ENCODE results near the gene LRRC45.

The LRRC45 gene

GRCh38 chr17:82008258-82008940 lies 14.7 kb upstream of the LRRC45 start:
- DNase-seq (ENCODE audit: low read depth) = no peak

- no peak for DNase-seq (ENCODE audit: low read depth)
Measured at GRCh38 chr17:82008941-82009405, 14.1 kb upstream of the LRRC45 start.

- DNase-seq (ENCODE audit: low read depth) = no peak
Measured at GRCh38 chr17:82009413-82009812, 13.7 kb upstream of the LRRC45 start.

- no peak for DNase-seq (ENCODE audit: low read depth)
Measured at GRCh38 chr17:82010575-82011525, 12.3 kb upstream of the LRRC45 start.

DNA sequence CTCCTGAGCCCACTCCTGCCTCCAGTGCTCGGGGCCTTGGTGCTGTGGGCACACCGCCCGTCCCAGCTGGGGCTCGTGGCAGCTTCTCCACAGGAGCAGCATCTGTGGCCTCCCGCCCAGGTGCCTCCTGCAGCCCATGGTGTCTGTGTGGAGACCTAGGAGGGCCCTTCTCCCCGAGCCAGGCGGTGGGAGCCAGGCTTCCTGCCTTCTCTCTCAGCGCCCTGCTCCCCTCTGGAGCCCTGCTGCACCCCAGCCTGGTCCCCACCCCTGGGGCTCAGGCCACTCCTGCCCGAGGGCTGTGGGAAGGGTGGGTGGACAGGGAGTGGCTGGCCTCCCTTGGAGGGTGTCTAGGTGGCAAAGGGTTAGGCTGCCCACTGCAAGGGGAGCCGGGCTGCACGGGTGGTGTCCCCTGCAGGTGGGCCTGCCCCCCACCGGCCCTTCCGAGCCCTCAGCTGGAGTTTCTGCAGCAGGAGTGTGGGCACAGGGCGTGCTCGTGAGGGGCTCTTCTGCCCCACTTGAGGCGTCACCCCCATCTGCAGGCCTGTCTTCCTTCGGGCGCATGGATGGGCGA lies 11.4 kb upstream of the LRRC45 start:
- DNase-seq (ENCODE audit: low read depth) = no peak

DNA sequence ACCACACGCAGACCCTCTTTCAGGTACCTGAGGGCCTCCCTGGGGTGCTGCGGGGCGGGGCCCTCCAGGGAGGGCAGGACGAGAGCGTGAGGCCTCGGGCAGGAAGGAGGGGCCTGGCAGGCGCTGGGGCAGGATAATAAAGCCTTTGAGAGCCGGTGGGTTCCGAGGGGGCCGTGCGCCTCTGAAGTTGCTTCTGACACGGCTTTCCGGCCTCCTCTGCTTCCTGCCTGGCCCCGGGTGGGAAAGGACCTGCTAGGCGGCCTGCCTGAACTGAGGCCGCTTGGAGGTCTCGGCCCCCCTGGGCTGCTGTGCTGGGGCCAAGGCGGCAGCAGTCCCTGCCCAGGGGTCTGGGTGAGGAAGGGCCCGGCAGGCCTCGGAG lies 10.9 kb upstream of the LRRC45 start:
- no peak for DNase-seq (ENCODE audit: low read depth)

- no peak for DNase-seq (ENCODE audit: low read depth)
Measured at GRCh38 chr17:82012640-82013295, 10.3 kb upstream of the LRRC45 start.

GRCh38 chr17:82013341-82013740 lies 9.8 kb upstream of the LRRC45 start:
- no peak for DNase-seq (ENCODE audit: low read depth)

- DNase-seq (ENCODE audit: low read depth) = no peak
Measured at GRCh38 chr17:82013772-82014321, 9.3 kb upstream of the LRRC45 start.

DNA sequence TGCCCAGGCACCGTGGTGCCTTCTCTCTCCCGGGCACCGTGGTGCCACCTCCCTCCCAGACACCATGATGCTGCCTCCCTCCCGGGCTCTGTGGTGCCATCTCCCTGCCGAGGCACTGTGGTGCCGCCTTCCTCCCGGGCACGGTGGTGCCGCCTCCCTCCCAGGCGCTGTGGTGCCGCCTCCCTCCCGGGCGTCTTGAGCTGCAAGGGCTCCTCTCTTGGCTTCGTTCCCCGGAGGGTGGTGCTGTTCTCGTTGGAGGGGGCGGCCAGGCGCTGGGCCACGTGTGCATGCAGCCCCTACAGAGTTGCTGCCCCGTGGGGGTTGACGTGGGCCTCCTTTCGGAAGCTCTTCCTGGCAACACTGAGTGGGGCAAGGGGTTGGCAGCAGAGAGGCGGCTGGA lies 8.7 kb upstream of the LRRC45 start:
- no peak for DNase-seq (ENCODE audit: low read depth)

- no peak for DNase-seq (ENCODE audit: low read depth)
Measured at GRCh38 chr17:82014971-82015310, 8.2 kb upstream of the LRRC45 start.

GRCh38 chr17:82015311-82015971 lies 7.7 kb upstream of the LRRC45 start:
- no peak for DNase-seq (ENCODE audit: low read depth)

DNA sequence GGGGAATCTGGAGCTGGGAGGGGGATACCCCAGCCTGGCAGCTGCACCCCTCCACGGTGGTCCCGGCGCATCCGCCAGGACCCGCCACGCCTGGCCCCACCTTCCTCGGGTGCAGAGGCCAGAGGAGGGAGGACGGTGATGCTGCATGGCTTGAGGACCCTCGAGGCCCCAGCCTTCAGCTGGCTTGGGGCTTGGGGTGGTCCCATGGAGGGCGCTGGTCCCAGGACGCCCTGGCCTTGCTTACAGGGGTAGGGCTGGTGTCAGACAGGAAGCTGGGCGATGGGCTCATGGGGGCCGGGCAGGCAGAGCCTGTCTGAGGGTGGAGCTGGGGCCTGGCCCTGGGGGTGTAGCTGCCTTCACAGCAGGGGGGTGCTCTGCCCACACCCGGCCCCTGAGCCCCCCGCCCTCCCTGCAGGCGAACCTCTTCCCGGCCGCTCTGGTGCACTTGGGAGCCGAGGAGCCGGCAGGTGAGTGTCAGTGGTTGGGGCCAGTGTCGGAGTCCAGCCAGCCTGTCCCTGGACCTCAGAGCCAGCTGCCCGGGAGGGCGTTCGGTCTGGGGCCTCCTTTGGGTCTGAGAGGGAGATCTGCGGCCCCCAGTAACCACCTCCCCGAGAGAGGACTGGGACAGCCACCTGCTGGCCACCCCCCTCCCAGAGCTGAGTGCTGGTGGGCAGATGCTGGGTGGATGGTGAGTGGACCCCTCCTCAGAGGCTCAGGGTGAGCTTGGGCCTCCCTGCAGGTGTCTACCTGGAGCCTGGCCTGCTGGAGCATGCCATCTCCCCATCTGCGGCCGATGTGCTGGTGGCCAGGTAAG lies 6.8 kb upstream of the LRRC45 start:
- no peak for DNase-seq (ENCODE audit: low read depth)

DNA sequence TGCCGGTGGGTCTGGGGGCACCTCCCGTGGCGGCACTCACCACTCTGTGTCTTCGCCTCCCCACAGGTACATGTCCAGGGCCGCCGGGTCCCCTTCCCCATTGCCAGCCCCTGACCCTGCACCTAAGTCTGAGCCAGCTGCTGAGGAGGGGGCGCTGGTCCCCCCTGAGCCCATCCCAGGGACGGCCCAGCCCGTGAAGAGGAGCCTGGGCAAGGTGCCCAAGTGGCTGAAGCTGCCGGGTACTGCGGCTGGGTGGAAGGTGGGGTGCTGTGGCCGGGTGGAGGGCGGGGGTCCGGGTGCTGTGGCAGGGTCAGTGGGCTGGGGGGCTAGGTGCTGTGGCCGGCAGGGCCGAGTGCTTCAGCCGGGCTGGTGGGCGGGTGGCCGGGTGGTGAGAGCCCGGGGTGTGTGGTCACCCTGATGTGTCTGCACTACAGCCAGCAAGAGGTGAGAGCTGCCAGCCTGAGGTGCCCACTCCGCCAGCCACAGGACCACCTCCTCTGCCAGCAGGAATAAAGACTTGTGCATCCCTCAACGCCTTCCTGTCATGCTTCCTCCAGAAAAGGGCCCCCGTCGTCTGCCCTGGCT lies 6.1 kb upstream of the LRRC45 start:
- DNase-seq (ENCODE audit: low read depth) = no peak

GRCh38 chr17:82017612-82018151 lies 5.4 kb upstream of the LRRC45 start:
- DNase-seq (ENCODE audit: low read depth) = no peak

- no peak for DNase-seq (ENCODE audit: low read depth)
Measured at GRCh38 chr17:82018152-82018988, 4.7 kb upstream of the LRRC45 start.

DNA sequence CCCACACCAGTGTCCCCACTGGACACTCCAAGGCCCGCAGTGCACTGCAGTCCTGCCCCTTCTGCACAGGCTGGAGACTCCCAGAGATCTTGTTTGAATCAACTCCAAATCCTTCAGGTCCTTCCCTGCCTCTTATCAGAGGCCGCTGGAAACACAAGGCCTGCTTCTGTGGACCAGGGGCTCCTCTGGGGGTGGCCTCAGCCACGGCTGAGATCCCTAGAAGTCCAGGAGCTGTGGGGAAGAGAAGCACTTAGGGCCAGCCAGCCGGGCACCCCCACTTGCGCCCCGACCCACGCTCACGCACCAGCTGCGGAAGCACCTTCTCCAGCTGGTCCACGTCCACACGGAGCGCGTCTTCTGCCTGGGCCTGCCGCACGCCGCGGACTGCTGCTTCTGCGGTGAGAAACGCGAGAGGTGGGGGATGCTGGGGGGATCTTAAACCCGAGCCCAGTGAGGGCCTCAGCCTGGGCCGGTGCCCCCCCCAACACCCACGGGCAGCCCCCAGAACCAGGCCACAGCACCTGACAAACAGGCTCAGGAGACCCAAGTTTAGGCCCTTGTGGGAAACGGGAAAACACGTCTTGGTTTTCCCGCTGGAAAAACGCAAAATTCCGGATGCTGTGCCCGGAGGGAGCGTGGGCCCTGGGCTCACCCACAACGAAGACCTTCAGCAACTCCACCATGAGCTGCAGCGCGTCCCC lies 4.0 kb upstream of the LRRC45 start:
- DNase-seq (ENCODE audit: low read depth) = no peak
